HEK293 (cell line): ENCODE data around the gene TARBP1.

Experiments
- CTCF ChIA-PET: fragments of 350-600 bp; formaldehyde crosslinking; extraction: SDS; loops from one replicate; lab custom pipeline; 2021; ENCODE audit warnings: antibody characterized with exemption; lab: Yijun Ruan, JAX
- POLR2A ChIA-PET: fragments of 300-600 bp; formaldehyde crosslinking; extraction: SDS; loops from one replicate; lab custom pipeline; 2020; ENCODE audit warnings: antibody characterized with exemption, inconsistent platforms; lab: Yijun Ruan, JAX
- H3K27ac ChIP-seq: fragments of 200-500 bp; sonication (Bioruptor generic); 2 replicates; pipeline ENCODE4 v1.5.1; 2014; ENCODE audit warnings: low read depth, low read length, control low read depth, inconsistent platforms; ENCODE audit errors: extremely low read depth
- H3K36me3 ChIP-seq, 2 experiments: fragments of 200-500 bp in 1 of 2; sonication (Bioruptor generic) in 1 of 2; 1 replicate in 1 of 2; 2 replicates in 1 of 2; pipeline ENCODE4 v1.5.1; 2014 to 2017; ENCODE audit warnings: inconsistent platforms in 2 of 2, low read length in 2 of 2; ENCODE audit not compliant: control insufficient read depth in 2 of 2, insufficient read depth in 1 of 2
- H3K4me1 ChIP-seq: fragments of 200-500 bp; sonication (Bioruptor generic); 2 replicates; pipeline ENCODE4 v1.5.1; 2014; ENCODE audit warnings: mild to moderate bottlenecking, low read length, inconsistent platforms; ENCODE audit not compliant: control insufficient read depth, insufficient read depth
- H3K4me3 ChIP-seq: 2 replicates; pipeline ENCODE4 v1.5.1; 2011; ENCODE audit warnings: low read depth, mild to moderate bottlenecking, control low read depth, low read length, moderate library complexity
- H3K9me3 ChIP-seq: fragments of 200-500 bp; sonication (Bioruptor generic); 2 replicates; pipeline ENCODE4 v1.5.1; 2014; ENCODE audit warnings: low read depth, low read length, inconsistent platforms; ENCODE audit not compliant: control insufficient read depth, insufficient read depth
- KLF10 ChIP-seq: fragments of 450-650 bp; IDR thresholded peaks from 2 replicates; pipeline ENCODE4 v1.5.1; 2018; ENCODE audit warnings: missing biosample characterization, mild to moderate bottlenecking, missing genetic modification characterization
- PRDM1 ChIP-seq: fragments of 450-650 bp; formaldehyde crosslinking; IDR thresholded peaks from 2 replicates; pipeline ENCODE4; 2016; ENCODE audit warnings: missing biosample characterization, missing genetic modification characterization
- SCRT1 ChIP-seq: fragments of 450-650 bp; formaldehyde crosslinking; IDR thresholded peaks from 2 replicates; pipeline ENCODE4 v1.5.1; 2016; ENCODE audit warnings: missing biosample characterization, missing genetic modification characterization, borderline replicate concordance
- ZBTB1 ChIP-seq: fragments of 450-650 bp; formaldehyde crosslinking; IDR thresholded peaks from 2 replicates; pipeline ENCODE4 v1.5.1; 2016; ENCODE audit warnings: missing biosample characterization, missing genetic modification characterization
- ZBTB17 ChIP-seq: fragments of 450-650 bp; formaldehyde crosslinking; IDR thresholded peaks from 2 replicates; pipeline ENCODE4 v1.5.1; 2016; ENCODE audit warnings: missing biosample characterization, missing genetic modification characterization
- ZBTB6 ChIP-seq: fragments of 450-650 bp; formaldehyde crosslinking; IDR thresholded peaks from 2 replicates; pipeline ENCODE4 v1.5.1; 2017; ENCODE audit warnings: missing biosample characterization, missing genetic modification characterization
- ZNF114 ChIP-seq: fragments of 450-650 bp; formaldehyde crosslinking; IDR thresholded peaks from 2 replicates; pipeline ENCODE4 v1.5.0; 2017; ENCODE audit warnings: missing biosample characterization, missing genetic modification characterization
- ZNF202 ChIP-seq: fragments of 450-650 bp; formaldehyde crosslinking; IDR thresholded peaks from 2 replicates; pipeline ENCODE4 v1.5.1; 2016; ENCODE audit warnings: missing biosample characterization, missing genetic modification characterization, borderline replicate concordance
- ZNF214 ChIP-seq: fragments of 450-650 bp; formaldehyde crosslinking; IDR thresholded peaks from 2 replicates; pipeline ENCODE4 v1.5.1; 2017; ENCODE audit warnings: missing biosample characterization, mild to moderate bottlenecking, missing genetic modification characterization, borderline replicate concordance
- ZNF404 ChIP-seq: fragments of 450-650 bp; formaldehyde crosslinking; IDR thresholded peaks from 2 replicates; pipeline ENCODE4 v1.5.1; 2017; ENCODE audit warnings: missing biosample characterization, missing genetic modification characterization
- ZNF544 ChIP-seq: fragments of 450-650 bp; formaldehyde crosslinking; IDR thresholded peaks from 2 replicates; pipeline ENCODE4 v1.5.0; 2017; ENCODE audit warnings: missing biosample characterization, missing genetic modification characterization
- ZNF561 ChIP-seq: fragments of 450-650 bp; IDR thresholded peaks from 2 replicates; pipeline ENCODE4 v1.5.1; 2018; ENCODE audit warnings: missing biosample characterization, missing genetic modification characterization, borderline replicate concordance
- ZNF747 ChIP-seq: fragments of 450-650 bp; formaldehyde crosslinking; IDR thresholded peaks from 2 replicates; pipeline ENCODE4 v1.5.1; 2016; ENCODE audit warnings: missing biosample characterization, missing genetic modification characterization
- ZNF76 ChIP-seq: fragments of 450-650 bp; formaldehyde crosslinking; IDR thresholded peaks from 2 replicates; pipeline ENCODE4; 2016; ENCODE audit warnings: low read depth, missing biosample characterization, missing genetic modification characterization, borderline replicate concordance
- ZNF843 ChIP-seq: fragments of 450-650 bp; formaldehyde crosslinking; IDR thresholded peaks from 2 replicates; pipeline ENCODE4 v1.5.1; 2016; ENCODE audit warnings: missing biosample characterization, missing genetic modification characterization
- TF ChIP-seq, protein P1 (sequence below): fragments of 450-650 bp; formaldehyde crosslinking; IDR thresholded peaks from 2 replicates; pipeline ENCODE4 v1.5.1; 2016; ENCODE audit warnings: missing biosample characterization, missing genetic modification characterization, borderline replicate concordance
- TF ChIP-seq, protein P2 (sequence below): fragments of 450-650 bp; formaldehyde crosslinking; conservative IDR thresholded peaks from 2 replicates; pipeline ENCODE4 v1.5.1; 2016; ENCODE audit warnings: low read depth, missing biosample characterization, missing genetic modification characterization

The TARBP1 gene

GRCh38 chr1:234431255-234431654 is 47.7 kb downstream of the TARBP1 start:
- no peaks in the 10 kb centered on the region for H3K4me1 ChIP-seq
- H3K36me3 ChIP-seq: peaks cover 48 to 50% of the 10 kb centered on the region in 2 experiments
- no peak overlapping the region for H3K27ac ChIP-seq
- no peak overlapping the region for H3K4me3 ChIP-seq
- CTCF ChIA-PET: interaction anchor here (0.6 kb wide), 1 partner anchor 121 kb away, joined by 3 read pairs; no protein-coding TSS in a partner anchor
- TF ChIP-seq ZNF202 (tag by site-specific recombination): no peak
- no peak for TF ChIP-seq KLF10 (tag by site-specific recombination)
- no peak for TF ChIP-seq ZNF214 (tag by site-specific recombination)
- no peak for TF ChIP-seq ZBTB1 (tag by site-specific recombination)
- TF ChIP-seq ZNF561 (tag by site-specific recombination): no peak
- no peak for TF ChIP-seq ZNF747 (tag by site-specific recombination)
- TF ChIP-seq PRDM1 (tag by site-specific recombination): no peak
- no peak for TF ChIP-seq ZBTB17
- no peak for TF ChIP-seq ZNF404 (tag by site-specific recombination)
- no peak for TF ChIP-seq ZBTB6
- H3K9me3 ChIP-seq: no peaks in the 10 kb centered on the region
- POLR2A ChIA-PET: no interaction called here

DNA sequence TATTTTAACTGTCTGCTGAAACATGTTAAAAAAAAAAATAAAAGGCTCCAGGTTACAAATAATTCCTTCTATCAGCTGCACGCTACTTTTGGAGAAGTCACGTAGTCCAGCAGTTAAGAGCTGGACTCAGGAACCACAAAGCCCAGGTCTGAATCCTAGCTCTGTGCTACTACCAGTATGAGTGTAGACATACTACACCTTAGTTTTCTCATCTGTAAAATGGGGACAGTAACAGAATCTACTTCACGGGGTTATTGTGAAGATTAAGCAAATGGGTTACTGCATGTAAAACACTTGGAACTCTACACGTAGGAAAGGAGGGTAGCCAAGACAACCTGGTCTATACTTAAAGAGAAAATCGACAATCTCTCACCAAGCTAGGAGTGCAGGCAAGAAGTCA is 48.3 kb downstream of the TARBP1 start:
- Histone ChIP-seq H3K4me3 (no peak overlapping the region), H3K4me1 (no peaks in the 10 kb centered on the region), H3K36me3 (peaks cover 48 to 54% of the 10 kb centered on the region in 2 experiments), H3K27ac (no peak overlapping the region), H3K9me3 (no peaks in the 10 kb centered on the region)
- no peak for TF ChIP-seq ZBTB6
- TF ChIP-seq ZNF114 (tag by site-specific recombination): no peak
- no peak for TF ChIP-seq ZNF544 (tag by site-specific recombination)
- TF ChIP-seq, protein P1, sequence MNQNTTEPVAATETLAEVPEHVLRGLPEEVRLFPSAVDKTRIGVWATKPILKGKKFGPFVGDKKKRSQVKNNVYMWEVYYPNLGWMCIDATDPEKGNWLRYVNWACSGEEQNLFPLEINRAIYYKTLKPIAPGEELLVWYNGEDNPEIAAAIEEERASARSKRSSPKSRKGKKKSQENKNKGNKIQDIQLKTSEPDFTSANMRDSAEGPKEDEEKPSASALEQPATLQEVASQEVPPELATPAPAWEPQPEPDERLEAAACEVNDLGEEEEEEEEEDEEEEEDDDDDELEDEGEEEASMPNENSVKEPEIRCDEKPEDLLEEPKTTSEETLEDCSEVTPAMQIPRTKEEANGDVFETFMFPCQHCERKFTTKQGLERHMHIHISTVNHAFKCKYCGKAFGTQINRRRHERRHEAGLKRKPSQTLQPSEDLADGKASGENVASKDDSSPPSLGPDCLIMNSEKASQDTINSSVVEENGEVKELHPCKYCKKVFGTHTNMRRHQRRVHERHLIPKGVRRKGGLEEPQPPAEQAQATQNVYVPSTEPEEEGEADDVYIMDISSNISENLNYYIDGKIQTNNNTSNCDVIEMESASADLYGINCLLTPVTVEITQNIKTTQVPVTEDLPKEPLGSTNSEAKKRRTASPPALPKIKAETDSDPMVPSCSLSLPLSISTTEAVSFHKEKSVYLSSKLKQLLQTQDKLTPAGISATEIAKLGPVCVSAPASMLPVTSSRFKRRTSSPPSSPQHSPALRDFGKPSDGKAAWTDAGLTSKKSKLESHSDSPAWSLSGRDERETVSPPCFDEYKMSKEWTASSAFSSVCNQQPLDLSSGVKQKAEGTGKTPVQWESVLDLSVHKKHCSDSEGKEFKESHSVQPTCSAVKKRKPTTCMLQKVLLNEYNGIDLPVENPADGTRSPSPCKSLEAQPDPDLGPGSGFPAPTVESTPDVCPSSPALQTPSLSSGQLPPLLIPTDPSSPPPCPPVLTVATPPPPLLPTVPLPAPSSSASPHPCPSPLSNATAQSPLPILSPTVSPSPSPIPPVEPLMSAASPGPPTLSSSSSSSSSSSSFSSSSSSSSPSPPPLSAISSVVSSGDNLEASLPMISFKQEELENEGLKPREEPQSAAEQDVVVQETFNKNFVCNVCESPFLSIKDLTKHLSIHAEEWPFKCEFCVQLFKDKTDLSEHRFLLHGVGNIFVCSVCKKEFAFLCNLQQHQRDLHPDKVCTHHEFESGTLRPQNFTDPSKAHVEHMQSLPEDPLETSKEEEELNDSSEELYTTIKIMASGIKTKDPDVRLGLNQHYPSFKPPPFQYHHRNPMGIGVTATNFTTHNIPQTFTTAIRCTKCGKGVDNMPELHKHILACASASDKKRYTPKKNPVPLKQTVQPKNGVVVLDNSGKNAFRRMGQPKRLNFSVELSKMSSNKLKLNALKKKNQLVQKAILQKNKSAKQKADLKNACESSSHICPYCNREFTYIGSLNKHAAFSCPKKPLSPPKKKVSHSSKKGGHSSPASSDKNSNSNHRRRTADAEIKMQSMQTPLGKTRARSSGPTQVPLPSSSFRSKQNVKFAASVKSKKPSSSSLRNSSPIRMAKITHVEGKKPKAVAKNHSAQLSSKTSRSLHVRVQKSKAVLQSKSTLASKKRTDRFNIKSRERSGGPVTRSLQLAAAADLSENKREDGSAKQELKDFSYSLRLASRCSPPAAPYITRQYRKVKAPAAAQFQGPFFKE (tag by site-specific recombination): no peak
- TF ChIP-seq, protein P2, sequence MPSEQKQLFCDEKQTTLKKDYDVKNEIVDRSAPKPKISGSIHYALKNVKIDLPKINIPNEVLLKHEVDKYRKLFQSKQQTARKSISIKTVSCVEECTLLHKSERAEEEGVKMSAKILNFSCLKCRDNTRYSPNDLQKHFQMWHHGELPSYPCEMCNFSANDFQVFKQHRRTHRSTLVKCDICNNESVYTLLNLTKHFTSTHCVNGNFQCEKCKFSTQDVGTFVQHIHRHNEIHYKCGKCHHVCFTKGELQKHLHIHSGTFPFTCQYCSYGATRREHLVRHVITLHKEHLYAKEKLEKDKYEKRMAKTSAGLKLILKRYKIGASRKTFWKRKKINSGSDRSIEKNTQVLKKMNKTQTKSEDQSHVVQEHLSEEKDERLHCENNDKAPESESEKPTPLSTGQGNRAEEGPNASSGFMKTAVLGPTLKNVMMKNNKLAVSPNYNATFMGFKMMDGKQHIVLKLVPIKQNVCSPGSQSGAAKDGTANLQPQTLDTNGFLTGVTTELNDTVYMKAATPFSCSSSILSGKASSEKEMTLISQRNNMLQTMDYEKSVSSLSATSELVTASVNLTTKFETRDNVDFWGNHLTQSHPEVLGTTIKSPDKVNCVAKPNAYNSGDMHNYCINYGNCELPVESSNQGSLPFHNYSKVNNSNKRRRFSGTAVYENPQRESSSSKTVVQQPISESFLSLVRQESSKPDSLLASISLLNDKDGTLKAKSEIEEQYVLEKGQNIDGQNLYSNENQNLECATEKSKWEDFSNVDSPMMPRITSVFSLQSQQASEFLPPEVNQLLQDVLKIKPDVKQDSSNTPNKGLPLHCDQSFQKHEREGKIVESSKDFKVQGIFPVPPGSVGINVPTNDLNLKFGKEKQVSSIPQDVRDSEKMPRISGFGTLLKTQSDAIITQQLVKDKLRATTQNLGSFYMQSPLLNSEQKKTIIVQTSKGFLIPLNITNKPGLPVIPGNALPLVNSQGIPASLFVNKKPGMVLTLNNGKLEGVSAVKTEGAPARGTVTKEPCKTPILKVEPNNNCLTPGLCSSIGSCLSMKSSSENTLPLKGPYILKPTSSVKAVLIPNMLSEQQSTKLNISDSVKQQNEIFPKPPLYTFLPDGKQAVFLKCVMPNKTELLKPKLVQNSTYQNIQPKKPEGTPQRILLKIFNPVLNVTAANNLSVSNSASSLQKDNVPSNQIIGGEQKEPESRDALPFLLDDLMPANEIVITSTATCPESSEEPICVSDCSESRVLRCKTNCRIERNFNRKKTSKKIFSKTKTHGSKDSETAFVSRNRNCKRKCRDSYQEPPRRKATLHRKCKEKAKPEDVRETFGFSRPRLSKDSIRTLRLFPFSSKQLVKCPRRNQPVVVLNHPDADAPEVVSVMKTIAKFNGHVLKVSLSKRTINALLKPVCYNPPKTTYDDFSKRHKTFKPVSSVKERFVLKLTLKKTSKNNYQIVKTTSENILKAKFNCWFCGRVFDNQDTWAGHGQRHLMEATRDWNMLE (tag by site-specific recombination): no peak
- TF ChIP-seq ZNF843: no peak
- no peak for TF ChIP-seq SCRT1 (tag by site-specific recombination)
- no peak for TF ChIP-seq ZNF76
- no peak for TF ChIP-seq ZNF214 (tag by site-specific recombination)
- CTCF ChIA-PET: interaction anchor here (0.5 to 1.7 kb wide), 3 partner anchors 77 to 306 kb away, joined by 3 to 4 read pairs (median 3); no protein-coding TSS in a partner anchor
- POLR2A ChIA-PET: no interaction called here
